ENCODE measurements around the gene ZMIZ2. TPM values are rescaled to one million over a fixed set of nuclear protein-coding genes. Genes with fewer than 3 reads are reported as not detected.
"Not testable (repeated sequence)": the region's sequence is repeated elsewhere in the genome, so short reads cannot be mapped to it uniquely, and the experiment has no call there.

ZMIZ2 gene
- total RNA-seq, 1 experiment from 2014 or later = 69.0 TPM

DNA sequence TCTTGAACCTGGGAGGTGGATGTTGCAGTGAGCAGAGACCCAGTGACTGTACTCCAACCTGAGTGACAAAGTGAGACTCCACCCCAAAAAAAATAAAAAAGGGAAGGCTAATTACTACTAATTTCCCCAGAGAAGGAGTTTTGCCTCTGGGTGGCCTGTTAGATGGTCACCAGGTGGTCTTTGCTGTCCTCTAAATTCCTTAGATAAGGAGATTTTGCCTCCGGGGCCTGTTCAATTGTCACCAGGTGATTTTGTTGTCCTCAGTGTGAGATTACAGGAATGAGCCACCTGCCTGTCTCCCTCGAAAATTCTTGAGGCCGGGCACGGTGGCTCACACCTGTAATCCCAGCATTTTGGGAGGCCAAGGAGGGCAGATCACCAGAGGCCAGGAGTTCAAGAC is 24.4 kb upstream of the ZMIZ2 start:
- H3K4me3 Mint-ChIP-seq (ENCODE audit: unreplicated experiment) = no peak overlapping the region
- peaks cover 5% of the 10 kb centered on the region for H3K36me3 Mint-ChIP-seq (ENCODE audit: insufficient read depth, unreplicated experiment)
- no peak for DNase-seq
- H3K27me3 ChIP-seq (replicated peaks; ENCODE audit: control insufficient read depth, insufficient read depth, low read length) = no peaks in the 10 kb centered on the region
- ChIA-PET CTCF (no interaction called here), POLR2A (no interaction called here)
- no peaks in the 10 kb centered on the region for H3K27me3 Mint-ChIP-seq (ENCODE audit: insufficient read depth, unreplicated experiment)
- no peaks in the 10 kb centered on the region for H3K36me3 ChIP-seq (ENCODE audit: control insufficient read depth, insufficient read depth, low read length)
- intact Hi-C loops (cut with micrococcal nuclease; ENCODE audit: unreplicated experiment) = no loop called here
- no peaks in the 10 kb centered on the region for H3K9me3 Mint-ChIP-seq (ENCODE audit: unreplicated experiment)
- TF ChIP-seq, protein P1, sequence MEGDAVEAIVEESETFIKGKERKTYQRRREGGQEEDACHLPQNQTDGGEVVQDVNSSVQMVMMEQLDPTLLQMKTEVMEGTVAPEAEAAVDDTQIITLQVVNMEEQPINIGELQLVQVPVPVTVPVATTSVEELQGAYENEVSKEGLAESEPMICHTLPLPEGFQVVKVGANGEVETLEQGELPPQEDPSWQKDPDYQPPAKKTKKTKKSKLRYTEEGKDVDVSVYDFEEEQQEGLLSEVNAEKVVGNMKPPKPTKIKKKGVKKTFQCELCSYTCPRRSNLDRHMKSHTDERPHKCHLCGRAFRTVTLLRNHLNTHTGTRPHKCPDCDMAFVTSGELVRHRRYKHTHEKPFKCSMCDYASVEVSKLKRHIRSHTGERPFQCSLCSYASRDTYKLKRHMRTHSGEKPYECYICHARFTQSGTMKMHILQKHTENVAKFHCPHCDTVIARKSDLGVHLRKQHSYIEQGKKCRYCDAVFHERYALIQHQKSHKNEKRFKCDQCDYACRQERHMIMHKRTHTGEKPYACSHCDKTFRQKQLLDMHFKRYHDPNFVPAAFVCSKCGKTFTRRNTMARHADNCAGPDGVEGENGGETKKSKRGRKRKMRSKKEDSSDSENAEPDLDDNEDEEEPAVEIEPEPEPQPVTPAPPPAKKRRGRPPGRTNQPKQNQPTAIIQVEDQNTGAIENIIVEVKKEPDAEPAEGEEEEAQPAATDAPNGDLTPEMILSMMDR (IDR thresholded peaks at IDR 0.05; ENCODE audit: insufficient read depth in 1 of 2, low read depth in 1 of 2, low read length in 1 of 2, severe bottlenecking in 1 of 2, unreplicated experiment in 1 of 2) = no peak
- no peaks in the 10 kb centered on the region for H3K9me3 ChIP-seq
- H3K4me3 ChIP-seq (ENCODE audit: low read depth, low read length) = no peak overlapping the region
- peaks cover 8% of the 10 kb centered on the region; the same call in 1 of the 2 replicates for H3K4me1 ChIP-seq
- no TSS peak for BruUV-seq (replicated peaks)
- H3K4me1 Mint-ChIP-seq (ENCODE audit: low read depth, unreplicated experiment) = no peaks in the 10 kb centered on the region
- H3K27ac Mint-ChIP-seq (ENCODE audit: unreplicated experiment) = no peak overlapping the region

DNA sequence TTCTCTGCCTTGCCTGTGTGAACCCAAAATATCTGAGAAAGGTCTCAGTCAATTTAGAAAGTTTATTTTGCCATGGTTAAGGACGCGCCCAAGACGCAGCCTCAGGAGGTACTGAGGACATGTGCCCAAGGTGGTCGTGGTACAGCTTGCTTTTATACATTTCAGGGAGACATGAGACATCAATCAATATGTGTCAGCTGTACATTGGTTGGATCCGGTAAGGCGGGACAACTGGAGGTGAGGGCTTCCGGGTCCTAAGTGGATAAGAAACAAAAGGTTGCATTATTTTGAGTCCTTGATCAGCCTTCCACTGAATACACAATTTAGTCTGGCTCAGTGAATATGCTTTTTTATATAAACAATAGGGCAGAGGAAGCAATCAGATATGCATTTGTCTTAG is 22.4 kb upstream of the ZMIZ2 start:
- H3K27me3 Mint-ChIP-seq (ENCODE audit: insufficient read depth, unreplicated experiment); H3K27me3 ChIP-seq (replicated peaks; ENCODE audit: control insufficient read depth, insufficient read depth, low read length); H3K4me3 Mint-ChIP-seq (ENCODE audit: unreplicated experiment); POLR2A ChIA-PET; H3K4me1 Mint-ChIP-seq (ENCODE audit: low read depth, unreplicated experiment); H3K9me3 Mint-ChIP-seq (ENCODE audit: unreplicated experiment); DNase-seq; BruUV-seq (replicated peaks); H3K36me3 Mint-ChIP-seq (ENCODE audit: insufficient read depth, unreplicated experiment); CTCF ChIA-PET; H3K27ac Mint-ChIP-seq (ENCODE audit: unreplicated experiment); intact Hi-C loops (cut with micrococcal nuclease; ENCODE audit: unreplicated experiment); H3K36me3 ChIP-seq (ENCODE audit: control insufficient read depth, insufficient read depth, low read length); H3K4me3 ChIP-seq (ENCODE audit: low read depth, low read length); H3K4me1 ChIP-seq; H3K9me3 ChIP-seq: not testable (repeated sequence)

DNA sequence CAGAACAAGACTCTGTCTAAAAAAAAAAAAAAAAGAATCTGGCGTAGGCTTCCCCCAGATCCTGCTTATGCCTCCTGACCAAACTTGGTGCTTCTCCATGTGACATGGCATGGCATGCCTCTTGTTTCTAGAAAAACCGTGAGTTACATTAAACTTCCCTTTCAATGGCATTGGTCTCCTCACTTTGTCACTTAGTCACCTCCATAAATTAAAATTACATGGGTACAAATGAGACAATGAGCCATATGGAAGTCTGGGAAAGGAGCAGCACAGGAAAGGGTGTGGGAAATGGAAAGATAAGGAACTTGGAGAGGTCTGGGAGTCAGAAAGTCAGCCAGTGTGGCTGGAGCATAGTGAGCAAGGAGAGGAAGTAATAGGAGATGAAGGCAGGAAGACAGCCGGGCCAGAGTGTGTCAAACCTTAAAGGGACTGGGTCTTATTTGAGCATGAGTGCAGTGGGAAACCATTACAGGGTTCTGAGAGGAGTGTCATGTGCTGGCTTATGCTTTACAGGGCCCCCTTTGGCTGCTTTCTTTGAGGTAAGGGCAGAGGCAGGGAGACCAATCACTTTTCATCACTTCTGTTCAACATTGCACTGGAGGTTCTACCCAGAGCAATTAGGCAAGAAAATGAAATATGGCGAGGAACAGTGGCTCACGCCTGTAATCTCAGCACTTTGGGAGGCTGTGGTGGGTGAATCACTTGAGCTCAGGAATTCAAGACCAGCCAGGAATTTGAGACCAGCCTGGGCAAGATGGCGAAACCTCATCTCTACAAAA is 21.3 kb upstream of the ZMIZ2 start:
- Mint-ChIP-seq H3K4me1 (ENCODE audit: low read depth, unreplicated experiment) (no peaks in the 10 kb centered on the region), H3K27ac (ENCODE audit: unreplicated experiment) (no peak overlapping the region), H3K4me3 (ENCODE audit: unreplicated experiment) (no peak overlapping the region), H3K9me3 (ENCODE audit: unreplicated experiment) (no peaks in the 10 kb centered on the region), H3K27me3 (ENCODE audit: insufficient read depth, unreplicated experiment) (no peaks in the 10 kb centered on the region), H3K36me3 (ENCODE audit: insufficient read depth, unreplicated experiment) (peaks cover 5% of the 10 kb centered on the region)
- Histone ChIP-seq H3K27me3 (replicated peaks; ENCODE audit: control insufficient read depth, insufficient read depth, low read length) (no peaks in the 10 kb centered on the region), H3K4me1 (peaks cover 8% of the 10 kb centered on the region; the same call in 1 of the 2 replicates), H3K9me3 (no peaks in the 10 kb centered on the region), H3K36me3 (ENCODE audit: control insufficient read depth, insufficient read depth, low read length) (no peaks in the 10 kb centered on the region), H3K4me3 (ENCODE audit: low read depth, low read length) (no peak overlapping the region)
- CTCF ChIA-PET = no interaction called here
- no TSS peak for BruUV-seq (replicated peaks)
- POLR2A ChIA-PET = no interaction called here
- no peak for DNase-seq
- TF ChIP-seq, protein P1 (IDR thresholded peaks at IDR 0.05; ENCODE audit: insufficient read depth in 1 of 2, low read depth in 1 of 2, low read length in 1 of 2, severe bottlenecking in 1 of 2, unreplicated experiment in 1 of 2) = no peak
- intact Hi-C loops (cut with micrococcal nuclease; ENCODE audit: unreplicated experiment) = no loop called here
